Breast epithelium (tissue), 3 donors: Measurements from ENCODE around the gene PTTG1IP.

Experiments
- POLR2A ChIP-seq: fragments of 450-650 bp; IDR thresholded peaks from one replicate; pipeline ENCODE4 v1.6.1; 2016; ENCODE audit warnings: antibody characterized with exemption, mild to moderate bottlenecking, moderate library complexity
- TF ChIP-seq, protein P1 (sequence below), 3 donors: fragments of 450-650 bp; IDR thresholded peaks; one replicate each; pipeline ENCODE4 v1.5.1; 2016 to 2017; ENCODE audit warnings: antibody characterized with exemption in 3 of 3, mild to moderate bottlenecking in 3 of 3, moderate library complexity in 3 of 3

DNA sequence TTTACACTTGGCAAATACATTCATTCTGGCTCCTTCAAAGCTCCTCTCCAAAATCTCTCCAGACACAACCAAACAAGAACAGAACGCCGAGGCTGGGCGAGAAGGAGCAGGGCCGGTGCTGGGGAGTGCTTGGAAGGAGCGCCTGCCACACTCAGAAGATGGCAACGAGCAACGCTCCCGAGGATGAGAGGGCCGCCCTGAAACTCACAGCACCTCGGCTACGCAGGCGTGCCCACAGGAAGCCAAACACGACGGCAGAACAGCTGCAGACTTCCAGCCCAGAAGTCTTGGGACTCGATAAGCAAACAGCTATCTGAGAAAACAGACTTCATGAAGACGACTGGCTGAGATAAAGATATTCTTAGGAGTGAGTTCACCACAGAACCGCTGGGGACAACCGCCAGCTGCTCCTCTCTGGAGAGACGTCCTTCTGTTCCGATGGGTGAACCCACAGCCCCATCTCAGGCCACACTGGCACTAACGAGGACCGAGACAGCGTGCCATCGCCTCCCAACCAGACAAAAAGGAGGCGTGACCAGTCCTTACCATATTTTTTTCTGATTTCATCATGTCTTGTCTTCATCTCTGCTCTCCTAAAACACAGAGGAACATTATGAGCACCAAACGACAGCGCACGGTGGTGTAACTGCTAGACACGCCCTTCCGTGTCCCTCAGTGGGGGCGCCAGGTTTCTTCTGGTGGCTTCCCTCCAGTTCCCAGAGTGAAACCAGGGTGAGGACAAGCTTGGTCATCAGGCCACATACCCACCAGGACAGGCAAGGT lies 18.6 kb downstream of the PTTG1IP start:
- TF ChIP-seq, protein P1, sequence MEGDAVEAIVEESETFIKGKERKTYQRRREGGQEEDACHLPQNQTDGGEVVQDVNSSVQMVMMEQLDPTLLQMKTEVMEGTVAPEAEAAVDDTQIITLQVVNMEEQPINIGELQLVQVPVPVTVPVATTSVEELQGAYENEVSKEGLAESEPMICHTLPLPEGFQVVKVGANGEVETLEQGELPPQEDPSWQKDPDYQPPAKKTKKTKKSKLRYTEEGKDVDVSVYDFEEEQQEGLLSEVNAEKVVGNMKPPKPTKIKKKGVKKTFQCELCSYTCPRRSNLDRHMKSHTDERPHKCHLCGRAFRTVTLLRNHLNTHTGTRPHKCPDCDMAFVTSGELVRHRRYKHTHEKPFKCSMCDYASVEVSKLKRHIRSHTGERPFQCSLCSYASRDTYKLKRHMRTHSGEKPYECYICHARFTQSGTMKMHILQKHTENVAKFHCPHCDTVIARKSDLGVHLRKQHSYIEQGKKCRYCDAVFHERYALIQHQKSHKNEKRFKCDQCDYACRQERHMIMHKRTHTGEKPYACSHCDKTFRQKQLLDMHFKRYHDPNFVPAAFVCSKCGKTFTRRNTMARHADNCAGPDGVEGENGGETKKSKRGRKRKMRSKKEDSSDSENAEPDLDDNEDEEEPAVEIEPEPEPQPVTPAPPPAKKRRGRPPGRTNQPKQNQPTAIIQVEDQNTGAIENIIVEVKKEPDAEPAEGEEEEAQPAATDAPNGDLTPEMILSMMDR (IDR thresholded peaks at IDR 0.05), result no peak
- no peak for TF ChIP-seq POLR2A
